ENCODE data around the gene PGGT1B. TPM values are rescaled to one million over a fixed set of nuclear protein-coding genes. Genes with fewer than 3 reads are reported as not detected.

Gene PGGT1B
- total and polyA plus RNA-seq, 2 donors (not counting 1 experiment from before 2014, with no cell fraction given): 3.8 to 63.4 TPM

- DNase-seq (no peak), ATAC-seq (ENCODE audit: low read depth) (peak; percentile 16)
- Histone ChIP-seq H4K20me1 (ENCODE audit: control insufficient read depth, insufficient read depth, low read length, poor library complexity, severe bottlenecking) (peaks cover 41% of the 10 kb centered on the region), H3K36me3 (replicated peaks in 1 of 2; ENCODE audit: control extremely low read depth in 1 of 2, control insufficient read depth in 1 of 2, extremely low read depth in 1 of 2, insufficient read depth in 2 of 2, low read length in 1 of 2) (peaks cover 0 to 4% of the 10 kb centered on the region in 2 experiments), H3K4me2 (replicated peaks; ENCODE audit: low read depth, low read length, poor library complexity, severe bottlenecking) (peak overlapping the region; percentile 74), H3K9me3 (ENCODE audit: control extremely low read depth in 1 of 3, control insufficient read depth in 2 of 3, insufficient read depth in 1 of 3, low read length in 2 of 3) (no peaks in the 10 kb centered on the region), H3K27me3 (replicated peaks in 1 of 4; ENCODE audit: control extremely low read depth in 1 of 4, control insufficient read depth in 3 of 4, insufficient read depth in 4 of 4, low read length in 3 of 4) (no peaks in the 10 kb centered on the region), H3K27ac (ENCODE audit: low read length in 2 of 2) (peak overlapping the region; percentile 88 to 92), H3K79me2 (ENCODE audit: control insufficient read depth, insufficient read depth, low read length) (peaks cover 55% of the 10 kb centered on the region), H3K4me1 (ENCODE audit: control insufficient read depth in 2 of 2, insufficient read depth in 2 of 2, low read length in 2 of 2) (peaks cover 20 to 26% of the 10 kb centered on the region in 2 donors), H3K9ac (ENCODE audit: low read length) (peak overlapping the region; percentile 96), H3K4me3 (ENCODE audit: control extremely low read depth in 1 of 5, extremely low read depth in 1 of 5, insufficient read depth in 1 of 5, low read depth in 2 of 5, low read length in 4 of 5) (peak overlapping the region; percentile 78 to 97 (median 87)), H2AFZ (ENCODE audit: insufficient read depth, low read depth, low read length, poor library complexity, severe bottlenecking) (peak overlapping the region; percentile 97)
- H3K4me1 Mint-ChIP-seq: peaks cover 50% of the 10 kb centered on the region
- 39% methylated on average over 2 of the region's 8 CpGs for WGBS (ENCODE audit: insufficient coverage)
- H3K27ac Mint-ChIP-seq: peak overlapping the region; percentile 92
- no peak for TF ChIP-seq EZH2 (IDR thresholded peaks at IDR 0.05; ENCODE audit: borderline replicate concordance, insufficient read depth, low read depth, low read length, poor library complexity, severe bottlenecking)
- no peak for TF ChIP-seq CTCF (IDR thresholded peaks at IDR 0.05)
- POLR2A ChIA-PET: interaction anchor here (0.6 to 1.2 kb wide), 2 partner anchors 9 to 281 kb away, joined by 3 to 5 read pairs; no protein-coding TSS in a partner anchor
- CTCF ChIA-PET: interaction anchor here (0.7 to 2.3 kb wide), 6 partner anchors 14 to 313 kb away, joined by 3 to 9 read pairs (median 4); partner anchors contain the start of gene CCDC112
- H3K27me3 Mint-ChIP-seq: no peaks in the 10 kb centered on the region
- H3K9me3 Mint-ChIP-seq (ENCODE audit: insufficient read depth): no peaks in the 10 kb centered on the region
- intact Hi-C loops (cut with micrococcal nuclease): loop anchor here (1.0 to 2.0 kb wide), 5 partner anchors 34 to 579 kb away; partner anchors contain the start of genes AP3S1, ATG12, CCDC112 and FEM1C
- H3K4me3 Mint-ChIP-seq: peak overlapping the region; percentile 92
These were observed 711 bp downstream of the PGGT1B start for GRCh38 chr5:115262011-115262320.

- no CpG with 5 or more reads among the region's 2 CpGs for WGBS (ENCODE audit: insufficient coverage)
- H3K9me3 ChIP-seq (ENCODE audit: control extremely low read depth in 1 of 3, control insufficient read depth in 2 of 3, insufficient read depth in 1 of 3, low read length in 2 of 3): no peaks in the 10 kb centered on the region
- H3K79me2 ChIP-seq (ENCODE audit: control insufficient read depth, insufficient read depth, low read length): peaks cover 72% of the 10 kb centered on the region
- Mint-ChIP-seq H3K4me1 (peaks cover 67% of the 10 kb centered on the region), H3K4me3 (no peak overlapping the region), H3K9me3 (ENCODE audit: insufficient read depth) (no peaks in the 10 kb centered on the region), H3K27me3 (no peaks in the 10 kb centered on the region), H3K27ac (no peak overlapping the region)
- no peak overlapping the region for H3K4me2 ChIP-seq (replicated peaks; ENCODE audit: low read depth, low read length, poor library complexity, severe bottlenecking)
- H3K36me3 ChIP-seq (replicated peaks in 1 of 2; ENCODE audit: control extremely low read depth in 1 of 2, control insufficient read depth in 1 of 2, extremely low read depth in 1 of 2, insufficient read depth in 2 of 2, low read length in 1 of 2): peaks cover 0 to 4% of the 10 kb centered on the region in 2 experiments
- intact Hi-C loops (cut with micrococcal nuclease): no loop called here
- H3K27ac ChIP-seq (ENCODE audit: low read length in 2 of 2): no peak overlapping the region
- H3K4me1 ChIP-seq (ENCODE audit: control insufficient read depth in 2 of 2, insufficient read depth in 2 of 2, low read length in 2 of 2): peaks cover 20 to 29% of the 10 kb centered on the region in 2 donors
- H3K27me3 ChIP-seq (replicated peaks in 1 of 4; ENCODE audit: control extremely low read depth in 1 of 4, control insufficient read depth in 3 of 4, insufficient read depth in 4 of 4, low read length in 3 of 4): no peaks in the 10 kb centered on the region
- H4K20me1 ChIP-seq (ENCODE audit: control insufficient read depth, insufficient read depth, low read length, poor library complexity, severe bottlenecking): peaks cover 58% of the 10 kb centered on the region
- TF ChIP-seq CTCF (IDR thresholded peaks at IDR 0.05) (no peak), EZH2 (IDR thresholded peaks at IDR 0.05; ENCODE audit: borderline replicate concordance, insufficient read depth, low read depth, low read length, poor library complexity, severe bottlenecking) (no peak)
- no peak overlapping the region for H2AFZ ChIP-seq (ENCODE audit: insufficient read depth, low read depth, low read length, poor library complexity, severe bottlenecking)
- DNase-seq: no peak
- H3K4me3 ChIP-seq (ENCODE audit: control extremely low read depth in 1 of 5, extremely low read depth in 1 of 5, insufficient read depth in 1 of 5, low read depth in 2 of 5, low read length in 4 of 5): no peak overlapping the region
- no peak for ATAC-seq (ENCODE audit: low read depth)
- CTCF ChIA-PET: interaction anchor here (1.4 to 2.3 kb wide), 2 partner anchors 8 to 13 kb away, joined by 3 to 9 read pairs; no protein-coding TSS in a partner anchor
- no peak overlapping the region for H3K9ac ChIP-seq (ENCODE audit: low read length)
- POLR2A ChIA-PET: no interaction called here
These were observed 2.4 kb downstream of the PGGT1B start for GRCh38 chr5:115260248-115260647.

All from B cell (primary cell).